DND-41 (cell line): ENCODE data around the gene TRAM2.

ENCODE experiments used
- EZH2 ChIP-seq: IDR thresholded peaks from 3 replicates; pipeline ENCODE4 v1.6.1; 2012; ENCODE audit warnings: borderline replicate concordance, low read depth, mild to moderate bottlenecking, moderate library complexity, low read length, inconsistent platforms; ENCODE audit not compliant: severe bottlenecking
- TF ChIP-seq, protein P1 (sequence below): IDR thresholded peaks from 2 replicates; pipeline ENCODE4 v1.5.1; 2012; ENCODE audit warnings: borderline replicate concordance, low read length, moderate library complexity, mild to moderate bottlenecking; ENCODE audit not compliant: poor library complexity, severe bottlenecking; ENCODE audit errors: extremely low read depth

DNA sequence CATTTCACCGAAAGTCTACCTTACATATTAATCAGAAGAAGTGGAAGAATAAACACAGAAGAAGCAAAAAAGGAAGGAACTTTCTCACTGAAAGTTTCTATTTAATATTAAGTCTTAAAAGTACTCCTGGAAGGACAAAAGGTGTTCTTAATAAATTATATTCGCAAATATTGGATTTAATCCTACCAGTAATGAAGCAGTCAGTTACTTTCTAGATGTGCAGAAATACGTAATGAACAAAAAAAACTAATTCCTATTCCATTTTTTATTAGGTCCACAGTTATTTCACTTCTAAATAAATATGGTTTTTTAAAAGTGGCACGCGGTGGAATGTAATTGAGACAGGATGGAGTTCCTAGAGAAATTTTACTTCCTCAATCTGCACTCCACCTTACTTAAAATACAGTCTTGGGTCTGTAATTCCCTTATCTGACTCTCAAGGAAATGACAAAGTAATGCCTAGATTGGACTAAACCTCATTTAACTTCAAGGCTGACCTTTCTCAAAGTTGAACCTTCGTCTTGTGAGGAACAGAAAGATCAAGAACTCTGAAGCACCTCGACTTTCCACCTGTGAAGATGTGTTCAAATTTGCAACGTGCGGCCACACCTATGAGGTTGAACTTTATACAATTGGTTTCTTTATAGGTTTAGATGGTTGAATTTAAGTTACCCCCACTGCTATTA, 1.1 kb upstream of the TRAM2 start:
- TF ChIP-seq, protein P1, sequence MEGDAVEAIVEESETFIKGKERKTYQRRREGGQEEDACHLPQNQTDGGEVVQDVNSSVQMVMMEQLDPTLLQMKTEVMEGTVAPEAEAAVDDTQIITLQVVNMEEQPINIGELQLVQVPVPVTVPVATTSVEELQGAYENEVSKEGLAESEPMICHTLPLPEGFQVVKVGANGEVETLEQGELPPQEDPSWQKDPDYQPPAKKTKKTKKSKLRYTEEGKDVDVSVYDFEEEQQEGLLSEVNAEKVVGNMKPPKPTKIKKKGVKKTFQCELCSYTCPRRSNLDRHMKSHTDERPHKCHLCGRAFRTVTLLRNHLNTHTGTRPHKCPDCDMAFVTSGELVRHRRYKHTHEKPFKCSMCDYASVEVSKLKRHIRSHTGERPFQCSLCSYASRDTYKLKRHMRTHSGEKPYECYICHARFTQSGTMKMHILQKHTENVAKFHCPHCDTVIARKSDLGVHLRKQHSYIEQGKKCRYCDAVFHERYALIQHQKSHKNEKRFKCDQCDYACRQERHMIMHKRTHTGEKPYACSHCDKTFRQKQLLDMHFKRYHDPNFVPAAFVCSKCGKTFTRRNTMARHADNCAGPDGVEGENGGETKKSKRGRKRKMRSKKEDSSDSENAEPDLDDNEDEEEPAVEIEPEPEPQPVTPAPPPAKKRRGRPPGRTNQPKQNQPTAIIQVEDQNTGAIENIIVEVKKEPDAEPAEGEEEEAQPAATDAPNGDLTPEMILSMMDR, result no peak
- TF ChIP-seq EZH2, result no peak
